ENCODE data around the gene TTC28. TPM values are rescaled to one million over a fixed set of nuclear protein-coding genes. Genes with fewer than 3 reads are reported as not detected.
"Not testable (repeated sequence)": the region's sequence is repeated elsewhere in the genome, so short reads cannot be mapped to it uniquely, and the experiment has no call there.

The TTC28 gene
- total RNA-seq, 1 experiment from 2014 or later = 14.8 TPM

GRCh38 chr22:28530565-28530964 is 149.1 kb downstream of the TTC28 start:
- H3K27me3 ChIP-seq (ENCODE audit: control insufficient read depth, insufficient read depth, low read length); DNase-seq; H3K36me3 ChIP-seq (replicated peaks; ENCODE audit: control insufficient read depth, insufficient read depth, low read length); H3K4me3 ChIP-seq (ENCODE audit: insufficient read depth, low read depth, low read length): not testable (repeated sequence)

GRCh38 chr22:28529144-28529543 is 150.5 kb downstream of the TTC28 start:
- H3K27me3 ChIP-seq (ENCODE audit: control insufficient read depth, insufficient read depth, low read length); DNase-seq; H3K36me3 ChIP-seq (replicated peaks; ENCODE audit: control insufficient read depth, insufficient read depth, low read length); H3K4me3 ChIP-seq (ENCODE audit: insufficient read depth, low read depth, low read length): not testable (repeated sequence)

- Histone ChIP-seq H3K36me3 (replicated peaks; ENCODE audit: control insufficient read depth, insufficient read depth, low read length) (no peaks in the 10 kb centered on the region), H3K4me3 (ENCODE audit: insufficient read depth, low read depth, low read length) (no peak overlapping the region), H3K27me3 (ENCODE audit: control insufficient read depth, insufficient read depth, low read length) (no peaks in the 10 kb centered on the region)
- DNase-seq = no peak
Measured at GRCh38 chr22:28521451-28521850, 158.2 kb downstream of the TTC28 start.

GRCh38 chr22:28514321-28514821 is 165.3 kb downstream of the TTC28 start:
- no peaks in the 10 kb centered on the region for H3K36me3 ChIP-seq (replicated peaks; ENCODE audit: control insufficient read depth, insufficient read depth, low read length)
- H3K4me3 ChIP-seq (ENCODE audit: insufficient read depth, low read depth, low read length) = no peak overlapping the region
- no peaks in the 10 kb centered on the region for H3K27me3 ChIP-seq (ENCODE audit: control insufficient read depth, insufficient read depth, low read length)
- DNase-seq = no peak

GRCh38 chr22:28512387-28512786 is 167.3 kb downstream of the TTC28 start:
- H3K4me3 ChIP-seq (ENCODE audit: insufficient read depth, low read depth, low read length); H3K36me3 ChIP-seq (replicated peaks; ENCODE audit: control insufficient read depth, insufficient read depth, low read length); DNase-seq; H3K27me3 ChIP-seq (ENCODE audit: control insufficient read depth, insufficient read depth, low read length): not testable (repeated sequence)

GRCh38 chr22:28507896-28508295 is 171.7 kb downstream of the TTC28 start:
- DNase-seq = no peak
- Histone ChIP-seq H3K36me3 (replicated peaks; ENCODE audit: control insufficient read depth, insufficient read depth, low read length) (no peaks in the 10 kb centered on the region), H3K27me3 (ENCODE audit: control insufficient read depth, insufficient read depth, low read length) (no peaks in the 10 kb centered on the region), H3K4me3 (ENCODE audit: insufficient read depth, low read depth, low read length) (no peak overlapping the region)

DNA sequence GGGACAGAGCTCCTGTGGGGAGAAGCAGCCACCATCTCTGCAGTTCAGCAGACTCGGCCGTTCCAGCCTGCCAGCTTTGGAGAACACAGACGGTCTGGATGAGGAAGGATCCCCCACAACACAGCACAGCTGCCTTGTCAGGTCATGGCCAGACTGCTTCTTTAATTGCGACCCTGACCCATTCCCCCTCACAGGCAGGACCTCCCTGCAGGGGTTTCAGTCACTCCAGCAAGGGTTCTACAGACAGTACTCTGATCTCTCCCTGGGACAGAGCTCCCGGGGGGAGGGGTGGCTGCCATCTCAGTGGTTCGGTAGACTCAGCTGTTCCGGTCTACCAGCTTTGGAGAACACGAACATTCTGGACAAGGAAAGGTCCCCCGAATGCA is 173.5 kb downstream of the TTC28 start:
- Histone ChIP-seq H3K27me3 (ENCODE audit: control insufficient read depth, insufficient read depth, low read length) (no peaks in the 10 kb centered on the region), H3K36me3 (replicated peaks; ENCODE audit: control insufficient read depth, insufficient read depth, low read length) (no peaks in the 10 kb centered on the region), H3K4me3 (ENCODE audit: insufficient read depth, low read depth, low read length) (no peak overlapping the region)
- DNase-seq = no peak

DNA sequence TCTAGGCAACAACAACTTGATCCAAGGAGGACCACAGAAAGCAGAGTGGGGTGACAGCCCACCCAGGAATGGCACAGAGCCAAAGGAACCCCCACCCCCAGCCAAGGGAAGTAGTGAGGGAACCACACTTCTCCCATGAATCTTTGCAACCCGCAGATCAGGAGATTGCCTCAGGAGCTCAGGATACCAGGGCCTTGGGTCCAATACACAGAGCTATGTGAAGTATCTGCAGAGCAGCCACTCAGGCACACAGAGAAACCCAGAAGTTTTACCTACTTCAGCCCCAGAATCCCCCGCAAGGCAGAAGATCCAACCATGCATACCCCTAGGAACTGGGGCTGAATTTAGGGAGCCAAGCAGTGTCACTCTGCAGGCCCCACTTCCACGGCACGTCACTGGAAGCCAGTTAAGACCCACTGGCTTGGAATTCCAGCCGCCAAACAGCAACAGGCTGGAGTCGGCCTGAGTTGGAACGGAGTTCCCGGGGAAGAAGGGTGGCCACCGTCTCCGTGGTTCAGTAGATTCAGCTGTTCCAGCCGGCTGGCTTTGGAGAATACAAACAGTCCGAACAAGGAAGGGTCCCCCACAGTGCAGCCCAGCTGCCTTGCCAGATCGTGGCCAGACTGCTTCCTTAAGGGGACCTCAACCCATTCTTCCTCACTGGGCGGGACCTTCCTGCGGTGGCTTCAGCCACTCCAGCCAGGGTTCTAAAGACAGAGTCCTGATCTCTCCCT is 174.1 kb downstream of the TTC28 start:
- H3K27me3 ChIP-seq (ENCODE audit: control insufficient read depth, insufficient read depth, low read length) = no peaks in the 10 kb centered on the region
- H3K4me3 ChIP-seq (ENCODE audit: insufficient read depth, low read depth, low read length) = no peak overlapping the region
- DNase-seq = no peak
- no peaks in the 10 kb centered on the region for H3K36me3 ChIP-seq (replicated peaks; ENCODE audit: control insufficient read depth, insufficient read depth, low read length)

GRCh38 chr22:28500006-28500405 is 179.6 kb downstream of the TTC28 start:
- H3K27me3 ChIP-seq (ENCODE audit: control insufficient read depth, insufficient read depth, low read length) = no peaks in the 10 kb centered on the region
- DNase-seq = no peak
- no peak overlapping the region for H3K4me3 ChIP-seq (ENCODE audit: insufficient read depth, low read depth, low read length)
- H3K36me3 ChIP-seq (replicated peaks; ENCODE audit: control insufficient read depth, insufficient read depth, low read length) = no peaks in the 10 kb centered on the region

DNA sequence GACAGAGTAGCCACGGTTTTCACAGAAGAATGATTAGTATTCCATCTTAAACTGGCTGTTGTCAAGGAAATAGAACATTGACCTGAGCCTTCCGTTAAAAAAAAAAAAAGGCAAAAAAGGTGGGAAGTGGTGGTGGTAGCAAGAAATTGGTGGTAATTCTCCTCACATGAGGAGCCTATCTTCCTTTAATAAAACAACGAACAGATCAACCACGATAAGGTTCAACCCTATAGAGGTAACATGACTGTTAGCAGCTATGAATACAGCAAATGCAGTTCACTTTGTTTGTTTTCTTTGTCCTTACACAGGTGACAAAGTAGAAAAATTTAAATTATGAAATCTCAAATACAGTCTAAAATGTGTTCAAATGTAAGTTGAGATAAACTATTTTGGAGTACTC is 181.6 kb downstream of the TTC28 start:
- Histone ChIP-seq H3K36me3 (replicated peaks; ENCODE audit: control insufficient read depth, insufficient read depth, low read length) (no peaks in the 10 kb centered on the region), H3K27me3 (ENCODE audit: control insufficient read depth, insufficient read depth, low read length) (no peaks in the 10 kb centered on the region), H3K4me3 (ENCODE audit: insufficient read depth, low read depth, low read length) (no peak overlapping the region)
- DNase-seq = no peak

GRCh38 chr22:28497188-28497587 is 182.5 kb downstream of the TTC28 start:
- Histone ChIP-seq H3K27me3 (ENCODE audit: control insufficient read depth, insufficient read depth, low read length) (no peaks in the 10 kb centered on the region), H3K4me3 (ENCODE audit: insufficient read depth, low read depth, low read length) (no peak overlapping the region), H3K36me3 (replicated peaks; ENCODE audit: control insufficient read depth, insufficient read depth, low read length) (no peaks in the 10 kb centered on the region)
- DNase-seq = no peak

GRCh38 chr22:28491289-28491688 is 188.4 kb downstream of the TTC28 start:
- H3K36me3 ChIP-seq (replicated peaks; ENCODE audit: control insufficient read depth, insufficient read depth, low read length); H3K4me3 ChIP-seq (ENCODE audit: insufficient read depth, low read depth, low read length); H3K27me3 ChIP-seq (ENCODE audit: control insufficient read depth, insufficient read depth, low read length); DNase-seq: not testable (repeated sequence)

DNA sequence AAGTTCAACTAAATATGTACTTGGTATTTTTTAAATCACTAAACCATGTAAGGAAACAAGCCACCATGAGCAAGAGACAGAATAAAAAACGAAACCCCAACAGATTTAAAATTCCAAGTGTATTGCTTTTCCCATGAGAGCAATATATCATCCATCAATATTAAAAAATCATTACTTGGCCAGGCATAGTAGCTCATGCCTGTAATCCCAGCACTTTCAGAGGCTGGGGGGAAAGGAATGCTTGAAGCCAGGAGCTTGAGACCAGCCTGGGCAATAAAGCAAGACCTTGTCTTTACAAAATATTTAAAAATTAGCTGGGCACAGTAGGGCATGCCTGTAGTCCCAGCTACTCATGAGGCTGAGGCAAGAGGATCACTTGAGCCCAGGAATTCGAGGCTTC is 190.8 kb downstream of the TTC28 start:
- DNase-seq = no peak
- no peak overlapping the region for H3K4me3 ChIP-seq (ENCODE audit: insufficient read depth, low read depth, low read length)
- H3K27me3 ChIP-seq (ENCODE audit: control insufficient read depth, insufficient read depth, low read length) = no peaks in the 10 kb centered on the region
- no peaks in the 10 kb centered on the region for H3K36me3 ChIP-seq (replicated peaks; ENCODE audit: control insufficient read depth, insufficient read depth, low read length)

DNA sequence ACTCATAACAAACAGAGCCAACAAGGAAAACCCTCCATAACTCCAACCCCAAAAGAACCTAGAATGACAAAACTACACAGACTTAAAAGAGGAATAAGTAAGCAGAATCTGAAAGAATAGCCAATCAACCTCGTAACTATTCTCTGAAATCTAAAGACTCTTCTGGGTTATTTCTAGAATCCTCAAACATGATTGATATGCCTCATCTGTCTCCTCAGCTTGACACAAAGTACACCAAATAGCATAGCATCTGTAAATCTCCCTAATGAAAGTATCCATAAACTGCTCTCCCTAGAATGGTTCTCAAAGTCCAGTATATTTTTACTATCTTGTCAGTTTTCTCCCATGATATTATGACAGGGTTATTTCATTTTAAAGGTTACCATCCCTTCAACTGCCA is 195.0 kb downstream of the TTC28 start:
- no peaks in the 10 kb centered on the region for H3K27me3 ChIP-seq (ENCODE audit: control insufficient read depth, insufficient read depth, low read length)

DNA sequence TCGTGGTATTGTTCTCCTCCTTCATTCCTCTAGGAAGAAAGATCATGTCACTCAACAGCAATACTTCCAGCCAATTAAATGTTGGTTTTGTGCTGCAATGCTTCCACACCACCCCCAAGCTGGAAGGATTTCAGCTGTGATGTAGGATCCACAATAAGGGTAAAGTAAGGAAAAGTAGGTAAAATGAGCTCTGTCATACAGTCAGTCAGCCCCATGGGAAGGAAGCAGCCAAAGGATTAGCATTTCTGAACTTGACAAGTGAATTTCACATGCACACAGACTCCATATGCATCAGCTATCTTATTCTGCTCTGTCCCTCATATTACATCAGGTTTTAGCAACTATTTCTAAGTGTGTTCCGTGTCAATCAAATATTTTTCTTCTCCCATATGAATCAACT is 197.9 kb downstream of the TTC28 start:
- Histone ChIP-seq H3K27me3 (ENCODE audit: control insufficient read depth, insufficient read depth, low read length) (no peaks in the 10 kb centered on the region), H3K4me3 (ENCODE audit: insufficient read depth, low read depth, low read length) (no peak overlapping the region), H3K36me3 (replicated peaks; ENCODE audit: control insufficient read depth, insufficient read depth, low read length) (no peaks in the 10 kb centered on the region)
- no peak for DNase-seq

More for the DNA sequence above, 195.0 kb downstream of the TTC28 start:
- no peak for DNase-seq
- H3K36me3 ChIP-seq (replicated peaks; ENCODE audit: control insufficient read depth, insufficient read depth, low read length) = no peaks in the 10 kb centered on the region
- H3K4me3 ChIP-seq (ENCODE audit: insufficient read depth, low read depth, low read length) = no peak overlapping the region

All from H7 (cell line).